HG03469 (cell line): Measurements from ENCODE around the gene ZNF280C.
"Not testable (repeated sequence)": the region's sequence is repeated elsewhere in the genome, so short reads cannot be mapped to it uniquely, and the experiment has no call there.

ENCODE experiments used
- ATAC-seq: cut with Tn5 transposase; IDR thresholded peaks from one replicate; pipeline ENCODE4 v1.9.1; 2021; ENCODE audit warnings: mild to moderate bottlenecking, moderate library complexity, moderate number of reproducible peaks; ENCODE audit not compliant: unreplicated experiment

The ZNF280C gene, protein sequence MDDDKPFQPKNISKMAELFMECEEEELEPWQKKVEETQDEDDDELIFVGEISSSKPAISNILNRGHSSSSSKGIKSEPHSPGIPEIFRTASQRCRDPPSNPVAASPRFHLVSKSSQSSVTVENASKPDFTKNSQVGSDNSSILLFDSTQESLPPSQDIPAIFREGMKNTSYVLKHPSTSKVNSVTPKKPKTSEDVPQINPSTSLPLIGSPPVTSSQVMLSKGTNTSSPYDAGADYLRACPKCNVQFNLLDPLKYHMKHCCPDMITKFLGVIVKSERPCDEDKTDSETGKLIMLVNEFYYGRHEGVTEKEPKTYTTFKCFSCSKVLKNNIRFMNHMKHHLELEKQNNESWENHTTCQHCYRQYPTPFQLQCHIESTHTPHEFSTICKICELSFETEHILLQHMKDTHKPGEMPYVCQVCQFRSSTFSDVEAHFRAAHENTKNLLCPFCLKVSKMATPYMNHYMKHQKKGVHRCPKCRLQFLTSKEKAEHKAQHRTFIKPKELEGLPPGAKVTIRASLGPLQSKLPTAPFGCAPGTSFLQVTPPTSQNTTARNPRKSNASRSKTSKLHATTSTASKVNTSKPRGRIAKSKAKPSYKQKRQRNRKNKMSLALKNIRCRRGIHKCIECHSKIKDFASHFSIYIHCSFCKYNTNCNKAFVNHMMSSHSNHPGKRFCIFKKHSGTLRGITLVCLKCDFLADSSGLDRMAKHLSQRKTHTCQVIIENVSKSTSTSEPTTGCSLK

DNA sequence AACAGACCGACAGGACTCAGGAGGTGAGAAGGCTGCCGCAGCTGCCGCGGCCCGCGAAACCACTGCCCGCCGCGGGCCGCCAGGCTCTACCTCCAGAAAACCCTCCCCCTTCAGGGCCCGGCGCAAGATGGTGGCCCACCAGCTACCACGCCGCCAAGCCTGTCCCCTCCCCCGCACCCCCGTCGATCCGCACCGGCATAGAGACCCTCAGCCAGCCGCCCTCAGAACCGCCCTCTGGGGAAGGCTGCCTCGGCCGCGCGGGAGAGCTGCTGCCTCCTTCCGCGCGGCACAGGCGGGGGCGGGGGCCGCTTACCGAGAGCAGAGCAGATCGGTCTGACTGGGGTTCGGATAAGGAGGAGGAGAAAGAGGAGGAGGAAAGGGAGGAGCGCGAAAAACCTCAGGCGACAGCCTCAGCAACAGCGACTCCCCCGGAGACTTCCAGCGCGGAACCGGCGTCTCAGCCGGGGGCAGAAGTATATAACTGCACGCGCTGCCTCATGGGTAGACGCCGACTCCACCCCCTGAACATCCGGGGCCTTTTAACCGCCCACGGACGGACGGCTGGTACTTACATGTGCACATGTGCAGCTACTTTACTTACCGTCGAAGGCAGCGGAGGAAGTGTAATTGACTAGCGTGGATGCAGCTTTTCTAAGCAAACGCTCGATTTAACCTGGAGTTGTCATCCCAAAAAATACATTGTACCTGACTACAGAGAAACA is at the start of gene ZNF280C:
TSS of gene ZNF280C (minus strand) at position 451 of the 722 bp plus-strand sequence. CDS start 8,450 bp downstream, outside the sequence.
- ATAC-seq: peak; percentile 88

GRCh38 chrX:130304587-130305368 is 36.1 kb upstream of the ZNF280C start:
- no peak for ATAC-seq

DNA sequence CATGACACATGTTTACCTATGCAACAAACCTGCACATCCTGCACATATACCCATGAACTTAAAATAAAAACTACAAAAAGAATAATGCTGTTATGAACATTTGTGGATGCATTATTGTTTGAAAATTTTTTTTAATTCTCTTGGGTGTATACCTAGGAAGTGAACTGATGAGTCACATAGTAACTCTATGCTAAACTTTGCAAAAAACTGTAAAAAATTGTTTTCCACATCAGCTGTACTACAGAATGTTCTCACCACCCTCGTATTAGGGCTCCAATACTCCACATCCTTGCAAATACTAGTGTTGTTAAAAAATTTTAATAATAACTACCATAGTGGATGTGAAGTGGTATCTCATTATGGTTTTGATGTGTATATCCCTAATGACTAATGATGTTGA is 33.3 kb upstream of the ZNF280C start:
- ATAC-seq: no peak

DNA sequence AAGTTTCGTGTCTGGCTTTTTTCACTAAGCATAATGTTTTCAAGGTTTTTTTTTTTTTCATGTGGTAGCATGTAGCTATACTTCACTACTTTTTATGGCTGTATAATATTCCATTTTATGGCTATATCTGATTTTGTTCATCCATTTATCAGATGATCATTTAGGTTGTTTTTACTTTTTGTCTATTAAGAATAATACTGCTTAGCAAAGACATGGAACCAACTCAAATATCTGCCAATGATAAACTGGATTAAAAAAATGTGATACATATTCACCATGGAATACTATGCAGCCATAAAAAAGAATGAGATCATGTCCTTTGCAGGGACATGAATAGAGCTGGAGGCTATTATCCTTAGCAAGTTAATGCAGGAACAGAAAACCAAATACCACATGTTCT is 32.7 kb upstream of the ZNF280C start:
- no peak for ATAC-seq

GRCh38 chrX:130300010-130300282 is 31.2 kb upstream of the ZNF280C start:
- no peak for ATAC-seq

DNA sequence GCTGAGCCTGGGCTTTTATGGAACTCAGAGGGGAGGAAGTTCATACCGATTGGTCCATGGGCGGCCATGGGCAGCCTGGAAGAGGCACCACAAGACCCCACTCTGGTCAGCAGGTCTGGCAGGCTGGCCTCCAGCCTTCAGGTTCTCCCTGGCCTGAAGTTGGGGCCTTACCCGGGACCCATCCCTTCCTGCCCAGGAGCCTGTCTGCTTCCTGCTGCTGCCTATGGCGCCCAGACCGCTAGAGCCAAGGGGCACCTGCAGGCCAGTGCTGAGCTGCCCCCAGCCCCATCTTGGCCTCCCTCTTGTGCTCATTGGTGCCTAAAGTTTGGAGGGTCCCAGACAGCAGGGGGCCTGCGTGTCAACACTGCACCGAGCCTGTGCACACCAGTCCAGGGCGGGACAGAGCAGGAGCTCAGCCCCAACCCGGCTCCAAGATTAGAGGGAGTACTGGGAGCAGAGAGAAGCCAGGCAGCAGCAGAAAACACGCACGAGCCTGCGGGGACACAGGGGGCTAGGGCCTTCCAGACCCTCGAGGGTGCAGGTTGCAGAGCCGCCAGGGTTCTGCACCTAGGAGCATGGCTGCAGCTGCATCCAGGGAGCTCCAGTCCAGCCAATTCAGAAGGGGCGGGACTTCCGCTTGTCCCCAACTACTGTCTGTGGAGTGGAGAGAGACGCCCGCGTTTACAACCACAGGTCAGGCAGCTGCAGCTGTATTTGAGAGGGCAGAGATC is 30.7 kb upstream of the ZNF280C start:
- ATAC-seq: no peak

GRCh38 chrX:130296743-130297142 is 28.0 kb upstream of the ZNF280C start:
- ATAC-seq: no peak

DNA sequence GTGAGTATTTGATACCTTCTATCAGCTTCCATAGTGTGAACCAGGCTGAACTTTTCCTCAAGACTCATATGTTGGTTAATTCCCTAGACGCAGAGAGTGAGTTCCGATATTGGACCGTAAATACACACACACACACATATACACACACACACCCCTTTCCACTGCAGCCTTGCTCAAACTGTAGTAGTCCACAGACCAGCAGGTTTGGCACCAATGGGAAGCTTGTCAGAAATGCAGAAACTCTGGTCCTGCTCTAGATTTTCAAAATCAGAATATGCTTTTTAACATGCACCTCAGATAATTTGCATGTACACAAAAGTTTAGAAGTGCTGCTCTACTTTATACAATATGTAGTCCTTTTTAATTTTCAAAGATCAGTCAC is 27.6 kb upstream of the ZNF280C start:
- no peak for ATAC-seq

DNA sequence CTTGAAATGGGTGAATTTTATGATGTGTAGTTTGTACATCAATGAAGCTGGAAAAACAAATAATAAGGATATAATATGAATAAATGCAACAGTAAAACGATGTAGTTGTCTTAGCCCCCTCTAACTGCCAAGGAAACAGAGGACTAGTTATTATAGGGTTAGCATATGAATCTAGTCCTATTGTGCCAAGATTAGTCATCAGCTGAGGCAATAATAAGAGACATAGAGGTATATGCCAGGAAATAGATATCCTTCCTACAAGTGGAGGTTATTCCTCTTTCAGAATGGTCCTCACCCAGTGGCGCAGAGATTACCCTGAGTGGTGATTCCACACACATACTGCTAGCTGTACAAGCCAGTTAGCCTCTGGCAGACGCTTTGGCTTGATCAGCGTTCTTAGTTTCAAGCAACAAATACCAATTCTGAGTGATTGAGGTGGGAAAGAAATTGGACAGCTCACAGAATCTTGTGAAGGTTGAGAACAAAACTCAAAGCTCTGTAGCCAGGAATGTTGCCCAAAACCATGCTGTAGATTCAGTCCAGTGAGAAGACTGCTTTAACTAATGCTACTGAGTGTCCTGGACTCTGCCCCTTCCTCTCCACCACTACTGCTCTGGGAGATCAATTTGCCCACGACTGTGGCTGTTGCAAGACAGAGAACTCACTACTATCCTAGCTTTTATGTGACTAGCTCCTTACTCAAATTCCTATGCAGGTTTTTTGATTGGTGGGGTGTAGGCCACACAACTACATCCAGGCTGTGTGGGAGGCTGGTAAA is 27.0 kb upstream of the ZNF280C start:
- no peak for ATAC-seq

GRCh38 chrX:130287071-130287770 is 18.5 kb upstream of the ZNF280C start:
- ATAC-seq: no peak

GRCh38 chrX:130285710-130286109 is 17.0 kb upstream of the ZNF280C start:
- no peak for ATAC-seq

GRCh38 chrX:130285069-130285620 is 16.4 kb upstream of the ZNF280C start:
- no peak for ATAC-seq

GRCh38 chrX:130282151-130282550 is 13.5 kb upstream of the ZNF280C start:
- no peak for ATAC-seq

DNA sequence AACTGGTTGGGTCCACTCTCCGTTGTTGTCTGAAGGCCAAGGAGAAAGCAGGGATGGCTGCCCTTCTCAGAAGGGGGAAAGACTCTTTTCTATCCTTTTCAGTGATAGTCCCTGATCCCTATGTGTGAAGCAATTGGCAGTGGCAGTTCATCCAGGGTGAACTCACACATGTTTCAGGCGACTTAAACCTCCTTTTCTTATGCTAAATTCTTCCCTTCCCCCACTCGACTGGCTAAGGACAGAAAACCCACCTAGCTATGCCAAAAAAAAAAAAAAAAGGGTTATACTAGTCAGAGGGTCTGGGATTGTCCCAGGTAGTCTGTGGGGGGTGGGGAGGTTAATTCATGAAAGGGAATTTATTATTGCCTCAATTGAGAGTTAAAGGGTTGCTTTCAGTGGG is 12.2 kb upstream of the ZNF280C start:
- ATAC-seq: no peak

GRCh38 chrX:130272253-130272652 is 3.6 kb upstream of the ZNF280C start:
- not testable (repeated sequence) for ATAC-seq

GRCh38 chrX:130269391-130269790 is 692 bp upstream of the ZNF280C start:
- not testable (repeated sequence) for ATAC-seq

GRCh38 chrX:130267956-130268448 is 697 bp downstream of the ZNF280C start:
- peak; percentile 6 for ATAC-seq

DNA sequence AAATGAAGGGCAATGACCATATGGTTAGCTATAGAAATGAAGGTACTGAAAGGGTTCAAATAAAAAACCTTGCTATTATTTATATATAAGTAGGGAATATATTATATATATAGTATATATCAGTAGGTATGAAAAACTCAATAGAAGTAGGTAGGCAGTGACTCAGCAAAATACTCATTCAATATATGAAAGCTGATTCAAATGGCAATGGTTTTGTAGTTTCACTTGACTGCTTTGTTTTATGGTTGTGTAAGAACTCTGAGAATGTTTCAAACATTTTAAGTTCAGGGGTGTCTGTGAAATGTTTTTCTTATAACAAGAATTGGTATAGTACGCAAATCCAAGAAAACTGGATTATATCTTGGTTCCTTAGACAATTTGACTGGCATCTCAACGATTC is 4.1 kb downstream of the ZNF280C start:
- ATAC-seq: no peak
